TTC549 (cell line): Measurements from ENCODE around the gene PGC.

ENCODE experiments used
- FAIRE-seq: peaks from 2 replicates; lab custom pipeline; 2012; peaks lifted over from hg19 to GRCh38; lab: Jason Lieb, UNC

Gene PGC

GRCh38 chr6:41694815-41695526 is 52.2 kb downstream of the PGC start:
- FAIRE-seq, result no peak

GRCh38 chr6:41693281-41694240 is 53.6 kb downstream of the PGC start:
- FAIRE-seq, result no peak

- no peak for FAIRE-seq
Measured at GRCh38 chr6:41692730-41693129, 54.5 kb downstream of the PGC start.

GRCh38 chr6:41692080-41692675 is 55.0 kb downstream of the PGC start:
- FAIRE-seq, result no peak

GRCh38 chr6:41691426-41692079 is 55.6 kb downstream of the PGC start:
- no peak for FAIRE-seq

- no peak for FAIRE-seq
Measured at GRCh38 chr6:41690541-41691330, 56.5 kb downstream of the PGC start.

GRCh38 chr6:41689171-41690008 is 57.8 kb downstream of the PGC start:
- no peak for FAIRE-seq

GRCh38 chr6:41688256-41688965 is 58.8 kb downstream of the PGC start:
- FAIRE-seq, result no peak

GRCh38 chr6:41687501-41688175 is 59.6 kb downstream of the PGC start:
- no peak for FAIRE-seq
